ENCODE results near the gene ZBTB20. TPM values are rescaled to one million over a fixed set of nuclear protein-coding genes. Genes with fewer than 3 reads are reported as not detected.

Gene ZBTB20
- total RNA-seq, 1 donor from 2014 or later, result 21.4 TPM

GRCh38 chr3:114411190-114411668, 735.9 kb downstream of the ZBTB20 start:
- Histone ChIP-seq H3K9ac (ENCODE audit: low read length) (peak overlapping the region; percentile 67), H3K36me3 (ENCODE audit: insufficient read depth, low read length) (no peaks in the 10 kb centered on the region), H3K4me1 (ENCODE audit: insufficient read depth, low read length) (peaks cover 43% of the 10 kb centered on the region), H3K27me3 (ENCODE audit: insufficient read depth, low read length) (no peaks in the 10 kb centered on the region), H3K79me2 (ENCODE audit: insufficient read depth, low read length) (peaks cover 21% of the 10 kb centered on the region), H3K9me3 (ENCODE audit: insufficient read depth, low read depth, low read length) (no peaks in the 10 kb centered on the region), H3K4me2 (ENCODE audit: low read length) (peak overlapping the region; percentile 80), H4K20me1 (ENCODE audit: insufficient read depth, low read length) (no peaks in the 10 kb centered on the region), H3K27ac (ENCODE audit: low read depth, low read length) (peak overlapping the region; percentile 79), H3K4me3 (ENCODE audit: insufficient read depth, low read depth, low read length) (no peak overlapping the region), H2AFZ (ENCODE audit: low read depth, low read length) (no peak overlapping the region)
- FAIRE-seq, result peak; percentile 23
- Mint-ChIP-seq H3K27ac (ENCODE audit: unreplicated experiment) (no peak overlapping the region), H3K36me3 (ENCODE audit: low read depth, unreplicated experiment) (no peaks in the 10 kb centered on the region), H3K9me3 (ENCODE audit: unreplicated experiment) (no peaks in the 10 kb centered on the region), H3K4me3 (ENCODE audit: unreplicated experiment) (no peak overlapping the region), H3K4me1 (ENCODE audit: low read depth, unreplicated experiment) (peaks cover 30% of the 10 kb centered on the region), H3K27me3 (ENCODE audit: low read depth, unreplicated experiment) (no peaks in the 10 kb centered on the region)
- TF ChIP-seq CTCF (IDR thresholded peaks at IDR 0.05; ENCODE audit: insufficient read depth, low read depth, low read length) (no peak), EZH2 (IDR thresholded peaks at IDR 0.05; ENCODE audit: insufficient read depth, low read length) (no peak)
- DNase-seq (ENCODE audit: low read depth), result peak; percentile 81

- no peaks in the 10 kb centered on the region for H3K27me3 ChIP-seq (ENCODE audit: insufficient read depth, low read length)
- peak overlapping the region; percentile 44 for H3K27ac Mint-ChIP-seq (ENCODE audit: unreplicated experiment)
- H3K36me3 ChIP-seq (ENCODE audit: insufficient read depth, low read length), result no peaks in the 10 kb centered on the region
- DNase-seq (ENCODE audit: low read depth) (peak; percentile 31), FAIRE-seq (no peak)
- no peak overlapping the region for H3K4me3 Mint-ChIP-seq (ENCODE audit: unreplicated experiment)
- H3K4me1 ChIP-seq (ENCODE audit: insufficient read depth, low read length), result peaks cover 49% of the 10 kb centered on the region
- no peaks in the 10 kb centered on the region for H3K9me3 ChIP-seq (ENCODE audit: insufficient read depth, low read depth, low read length)
- TF ChIP-seq CTCF (IDR thresholded peaks at IDR 0.05; ENCODE audit: insufficient read depth, low read depth, low read length) (no peak), EZH2 (IDR thresholded peaks at IDR 0.05; ENCODE audit: insufficient read depth, low read length) (no peak)
- no peaks in the 10 kb centered on the region for H4K20me1 ChIP-seq (ENCODE audit: insufficient read depth, low read length)
- no peaks in the 10 kb centered on the region for H3K36me3 Mint-ChIP-seq (ENCODE audit: low read depth, unreplicated experiment)
- peak overlapping the region; percentile 61 for H3K4me2 ChIP-seq (ENCODE audit: low read length)
- peaks cover 39% of the 10 kb centered on the region for H3K4me1 Mint-ChIP-seq (ENCODE audit: low read depth, unreplicated experiment)
- H3K9me3 Mint-ChIP-seq (ENCODE audit: unreplicated experiment), result no peaks in the 10 kb centered on the region
- peak overlapping the region; percentile 25 for H3K9ac ChIP-seq (ENCODE audit: low read length)
- no peak overlapping the region for H3K4me3 ChIP-seq (ENCODE audit: insufficient read depth, low read depth, low read length)
- peaks cover 16% of the 10 kb centered on the region for H3K79me2 ChIP-seq (ENCODE audit: insufficient read depth, low read length)
- H2AFZ ChIP-seq (ENCODE audit: low read depth, low read length), result no peak overlapping the region
- H3K27ac ChIP-seq (ENCODE audit: low read depth, low read length), result no peak overlapping the region
- H3K27me3 Mint-ChIP-seq (ENCODE audit: low read depth, unreplicated experiment), result no peaks in the 10 kb centered on the region
These were observed 738.1 kb downstream of the ZBTB20 start for GRCh38 chr3:114408736-114409670.
